Chondrocyte (in vitro differentiated cells): Measurements from ENCODE around the gene C1orf216. TPM values are rescaled to one million over a fixed set of nuclear protein-coding genes. Genes with fewer than 3 reads are reported as not detected.

Experiments
- DNase-seq: peaks from one replicate; pipeline ENCODE4 v3.0.0; 2021; ENCODE audit warnings: mixed read lengths, low spot score
- H3K27ac Mint-ChIP-seq: one replicate; pipeline ENCODE4 v1.8.0; 2021; ENCODE audit warnings: mild to moderate bottlenecking, moderate library complexity, mixed read lengths; ENCODE audit not compliant: unreplicated experiment
- H3K27me3 Mint-ChIP-seq: 2 replicates; pipeline ENCODE4 v1.8.0; 2021; ENCODE audit warnings: low read depth, mixed read lengths
- H3K36me3 Mint-ChIP-seq: 2 replicates; pipeline ENCODE4 v1.8.0; 2021; ENCODE audit warnings: low read depth, mixed read lengths
- H3K4me1 Mint-ChIP-seq: 2 replicates; pipeline ENCODE4 v1.8.0; 2021; ENCODE audit warnings: low read depth, mild to moderate bottlenecking, mixed read lengths
- H3K4me3 Mint-ChIP-seq: one replicate; pipeline ENCODE4 v1.8.0; 2021; ENCODE audit warnings: mild to moderate bottlenecking, moderate library complexity, mixed read lengths; ENCODE audit not compliant: unreplicated experiment
- H3K9me3 Mint-ChIP-seq: 2 replicates; pipeline ENCODE4 v1.8.0; 2021; ENCODE audit warnings: low read depth, mixed read lengths
- total RNA-seq: library from RNA; stranded (reverse); gene quantifications from 3 replicates; pipeline ENCODE4 v1.2.1, GENCODE V29; 2021
- TF ChIP-seq, protein P1 (sequence below): fragments of 200-600 bp; sonication (generic); IDR thresholded peaks from 2 replicates; pipeline ENCODE4 v1.5.0; 2021; ENCODE audit warnings: antibody characterized with exemption, mild to moderate bottlenecking, moderate library complexity

C1orf216 gene
- total RNA-seq, 1 donor from 2014 or later, result 24.8 TPM

DNA sequence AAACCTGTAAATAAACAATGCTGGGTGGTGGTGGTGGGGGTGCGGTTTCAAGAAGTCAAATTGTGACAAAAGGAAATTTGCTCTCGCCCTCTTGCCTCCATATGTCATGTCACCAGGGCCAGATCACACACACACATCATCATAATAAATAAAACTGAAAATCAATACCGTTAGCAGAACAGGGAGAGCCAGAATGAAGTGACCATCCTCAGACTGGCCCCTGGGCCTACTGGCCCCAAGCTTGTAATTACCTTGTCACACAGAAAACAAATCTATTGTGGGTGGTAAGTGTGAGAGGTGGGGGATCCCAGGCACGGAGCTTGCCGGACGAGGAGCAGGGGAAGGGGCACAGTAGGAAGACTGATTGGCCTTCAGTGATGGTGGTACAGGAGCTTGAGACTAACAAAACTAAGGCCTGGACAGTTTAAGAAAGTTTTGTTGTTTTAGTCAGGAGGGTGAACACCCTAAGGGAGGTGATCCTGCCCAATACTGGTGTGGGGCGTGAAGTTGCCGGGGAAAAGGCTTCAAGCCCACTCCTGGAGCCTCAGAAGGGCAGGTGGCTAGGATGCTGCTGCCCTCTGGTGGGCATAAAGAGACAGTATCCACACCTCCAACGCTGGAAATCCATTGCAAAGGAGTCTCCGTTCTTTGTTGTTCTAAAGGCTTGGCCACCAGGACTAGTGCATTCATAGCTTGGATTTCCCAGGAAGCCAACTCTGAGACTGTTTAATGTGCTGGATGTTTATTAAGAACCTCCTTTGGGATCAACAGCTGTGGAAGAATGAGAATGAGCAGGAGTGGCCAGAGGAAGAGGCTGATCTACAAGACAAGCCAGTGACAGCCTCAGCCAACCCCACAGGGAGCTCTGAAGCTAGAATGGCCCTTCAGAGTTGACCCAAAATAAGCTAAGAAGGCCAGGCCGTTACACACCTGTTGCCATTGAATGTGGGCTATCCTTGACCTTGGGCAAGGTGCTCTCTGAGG lies 8.1 kb upstream of the C1orf216 start:
- H3K27ac Mint-ChIP-seq, result no peak overlapping the region
- no peak overlapping the region for H3K4me3 Mint-ChIP-seq
- TF ChIP-seq, protein P1, sequence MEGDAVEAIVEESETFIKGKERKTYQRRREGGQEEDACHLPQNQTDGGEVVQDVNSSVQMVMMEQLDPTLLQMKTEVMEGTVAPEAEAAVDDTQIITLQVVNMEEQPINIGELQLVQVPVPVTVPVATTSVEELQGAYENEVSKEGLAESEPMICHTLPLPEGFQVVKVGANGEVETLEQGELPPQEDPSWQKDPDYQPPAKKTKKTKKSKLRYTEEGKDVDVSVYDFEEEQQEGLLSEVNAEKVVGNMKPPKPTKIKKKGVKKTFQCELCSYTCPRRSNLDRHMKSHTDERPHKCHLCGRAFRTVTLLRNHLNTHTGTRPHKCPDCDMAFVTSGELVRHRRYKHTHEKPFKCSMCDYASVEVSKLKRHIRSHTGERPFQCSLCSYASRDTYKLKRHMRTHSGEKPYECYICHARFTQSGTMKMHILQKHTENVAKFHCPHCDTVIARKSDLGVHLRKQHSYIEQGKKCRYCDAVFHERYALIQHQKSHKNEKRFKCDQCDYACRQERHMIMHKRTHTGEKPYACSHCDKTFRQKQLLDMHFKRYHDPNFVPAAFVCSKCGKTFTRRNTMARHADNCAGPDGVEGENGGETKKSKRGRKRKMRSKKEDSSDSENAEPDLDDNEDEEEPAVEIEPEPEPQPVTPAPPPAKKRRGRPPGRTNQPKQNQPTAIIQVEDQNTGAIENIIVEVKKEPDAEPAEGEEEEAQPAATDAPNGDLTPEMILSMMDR, result peak; percentile 94
- peaks cover 5% of the 10 kb centered on the region for H3K4me1 Mint-ChIP-seq
- DNase-seq, result no peak
- H3K27me3 Mint-ChIP-seq, result no peaks in the 10 kb centered on the region
- H3K9me3 Mint-ChIP-seq, result no peaks in the 10 kb centered on the region
- H3K36me3 Mint-ChIP-seq, result no peaks in the 10 kb centered on the region

DNA sequence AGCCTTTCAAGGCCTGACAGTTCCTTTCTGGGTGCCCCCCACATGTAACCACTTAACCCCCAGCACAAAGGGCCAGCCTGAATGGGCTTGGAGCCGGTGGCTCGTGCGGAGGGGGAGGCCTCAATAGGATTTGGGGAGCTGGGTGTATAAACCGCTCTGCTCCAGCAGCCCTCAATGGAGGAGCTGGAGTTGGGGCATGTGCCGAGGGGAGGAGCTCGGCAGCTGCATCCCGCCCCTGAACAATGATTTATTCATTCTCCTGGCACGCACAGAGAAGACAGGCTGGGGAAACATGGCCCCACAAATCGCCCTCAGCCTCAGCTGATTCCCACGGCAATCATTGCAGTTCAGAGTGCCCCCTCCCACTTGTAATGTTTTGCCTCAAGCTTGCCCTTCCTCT lies 6.9 kb upstream of the C1orf216 start:
- no peak overlapping the region for H3K4me3 Mint-ChIP-seq
- H3K4me1 Mint-ChIP-seq, result peaks cover 5% of the 10 kb centered on the region
- no peaks in the 10 kb centered on the region for H3K27me3 Mint-ChIP-seq
- H3K36me3 Mint-ChIP-seq, result no peaks in the 10 kb centered on the region
- no peaks in the 10 kb centered on the region for H3K9me3 Mint-ChIP-seq
- no peak for DNase-seq
- TF ChIP-seq, protein P1, result no peak
- H3K27ac Mint-ChIP-seq, result no peak overlapping the region

DNA sequence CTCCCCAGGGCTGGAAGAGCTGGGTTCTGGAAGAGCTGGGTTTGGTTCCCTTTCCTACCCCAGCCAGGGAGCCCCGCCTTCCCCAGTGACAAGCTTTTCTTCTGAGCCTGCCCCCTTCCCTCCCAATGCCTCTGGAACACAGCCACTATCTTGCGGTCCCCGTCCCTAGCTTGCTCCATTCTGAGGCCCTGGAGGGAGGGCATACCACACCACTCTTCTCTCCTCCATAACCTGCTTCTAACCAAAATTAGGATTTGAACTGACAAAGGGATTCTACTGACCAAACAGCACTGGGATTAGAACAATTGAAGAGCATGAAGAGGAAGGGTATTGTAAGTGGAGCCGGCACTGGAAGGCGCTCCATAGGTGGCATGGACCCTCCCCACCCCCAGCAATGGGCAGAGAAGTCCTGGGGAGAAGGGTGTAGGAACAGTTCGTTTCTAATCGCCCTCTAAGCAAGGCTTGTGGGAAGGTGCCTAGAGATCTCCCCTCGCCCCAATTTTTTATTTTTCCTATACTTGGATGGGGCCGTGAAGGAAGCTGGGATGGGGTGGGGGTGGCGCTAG lies 690 bp downstream of the C1orf216 start:
- TF ChIP-seq, protein P1, result no peak
- Mint-ChIP-seq H3K27me3 (no peaks in the 10 kb centered on the region), H3K9me3 (no peaks in the 10 kb centered on the region), H3K27ac (peak overlapping the region; percentile 83), H3K4me3 (peak overlapping the region; percentile 84), H3K36me3 (peaks cover 12% of the 10 kb centered on the region), H3K4me1 (peaks cover 41% of the 10 kb centered on the region)
- no peak for DNase-seq

DNA sequence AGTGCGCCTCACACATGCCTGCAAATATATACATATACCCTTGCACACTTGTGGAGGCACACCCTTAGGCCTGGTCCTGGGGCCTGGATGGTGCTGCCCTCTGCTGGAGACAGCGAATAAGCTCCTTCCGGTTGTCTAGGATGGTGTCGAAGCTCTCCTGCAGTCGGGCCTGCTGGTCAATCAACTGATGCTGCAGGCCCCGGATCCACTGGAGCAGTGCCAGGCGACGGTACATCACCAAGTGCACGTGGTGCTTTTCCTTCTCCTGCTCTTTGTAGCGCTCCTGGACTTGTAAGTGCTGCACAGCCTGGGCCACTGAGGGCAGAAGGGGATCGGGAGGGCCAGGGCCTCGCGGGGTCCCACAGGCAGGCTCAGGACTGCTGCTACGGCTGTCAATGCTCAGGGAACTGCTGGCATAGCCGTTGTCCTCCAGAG lies 3.1 kb downstream of the C1orf216 start:
- Mint-ChIP-seq H3K4me1 (peaks cover 41% of the 10 kb centered on the region), H3K9me3 (no peaks in the 10 kb centered on the region)
- no peak for DNase-seq

More for the DNA sequence above, 3.1 kb downstream of the C1orf216 start:
- no peaks in the 10 kb centered on the region for H3K27me3 Mint-ChIP-seq
- peak overlapping the region; percentile 43 for H3K4me3 Mint-ChIP-seq
- TF ChIP-seq, protein P1, result peak; percentile 92
- peaks cover 12% of the 10 kb centered on the region for H3K36me3 Mint-ChIP-seq
- no peak overlapping the region for H3K27ac Mint-ChIP-seq
